Ovary (tissue), 3 donors: ENCODE measurements around the gene DTWD1.
"Not testable (repeated sequence)": the region's sequence is repeated elsewhere in the genome, so short reads cannot be mapped to it uniquely, and the experiment has no call there.

ENCODE experiments used
- CTCF ChIP-seq, 3 donors: fragments of 450-650 bp in 2 of 3; fragments of 200-600 bp in 1 of 3; IDR thresholded peaks; one replicate each; pipeline versions ENCODE4 v1.5.1 to v1.8.0; 2016 to 2022; ENCODE audit warnings: antibody characterized with exemption in 3 of 3, mild to moderate bottlenecking in 1 of 3
- EP300 ChIP-seq: sonication (generic); formaldehyde crosslinking; IDR thresholded peaks from one replicate; pipeline ENCODE4 v1.6.1; 2017; ENCODE audit warnings: antibody characterized with exemption
- POLR2A ChIP-seq: fragments of 450-650 bp; IDR thresholded peaks from one replicate; pipeline ENCODE4 v1.6.1; 2017; ENCODE audit warnings: antibody characterized with exemption, mild to moderate bottlenecking, moderate library complexity
- donor health status: DM: no; HTN: no; CAD: no.

GRCh38 chr15:49592829-49593316 is 28.0 kb upstream of the DTWD1 start:
- not testable (repeated sequence) for TF ChIP-seq POLR2A; CTCF (IDR thresholded peaks at IDR 0.05); EP300
